Measurements from ENCODE around the gene MAP3K12.

MAP3K12 gene

DNA sequence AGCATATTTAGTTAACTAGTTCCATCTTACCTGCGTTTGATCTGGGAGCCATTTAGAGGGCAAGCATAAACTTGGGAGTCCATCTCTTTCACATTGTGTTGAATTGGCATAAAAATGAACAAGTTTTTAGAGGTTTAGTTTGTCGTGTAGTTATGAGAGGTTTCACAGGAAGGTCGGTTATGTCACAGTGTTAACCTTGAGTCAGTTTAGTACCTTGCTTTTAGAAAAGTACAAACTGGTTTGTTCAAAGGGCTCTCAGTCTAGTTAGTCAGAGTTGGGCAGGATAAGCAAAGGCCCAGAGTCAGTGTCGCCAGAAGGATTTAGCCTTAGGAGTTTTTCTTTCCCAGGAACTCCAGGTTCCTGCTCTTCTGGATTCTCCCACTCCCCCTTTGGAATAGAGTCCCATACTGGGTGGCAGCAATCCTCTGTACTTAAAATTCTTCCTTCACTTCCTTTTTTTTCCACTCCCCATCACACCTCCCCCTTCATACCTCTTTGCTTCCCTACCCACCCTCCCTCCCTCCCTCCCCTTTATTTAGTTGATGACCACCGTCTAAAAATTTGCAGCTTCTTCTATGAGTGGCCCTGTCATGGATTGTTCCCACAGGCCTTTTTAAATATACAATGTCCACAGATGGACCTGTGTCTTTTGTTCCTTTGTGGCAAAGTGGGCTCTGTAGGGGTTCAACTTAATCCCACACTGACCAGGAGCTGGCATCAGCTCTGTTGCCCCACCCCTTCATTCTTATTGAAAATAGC, 35.3 kb downstream of the MAP3K12 start:
- TF ChIP-seq EZH2 (IDR thresholded peaks at IDR 0.05; ENCODE audit: borderline replicate concordance, low read length): no peak
- TF ChIP-seq, protein P1, sequence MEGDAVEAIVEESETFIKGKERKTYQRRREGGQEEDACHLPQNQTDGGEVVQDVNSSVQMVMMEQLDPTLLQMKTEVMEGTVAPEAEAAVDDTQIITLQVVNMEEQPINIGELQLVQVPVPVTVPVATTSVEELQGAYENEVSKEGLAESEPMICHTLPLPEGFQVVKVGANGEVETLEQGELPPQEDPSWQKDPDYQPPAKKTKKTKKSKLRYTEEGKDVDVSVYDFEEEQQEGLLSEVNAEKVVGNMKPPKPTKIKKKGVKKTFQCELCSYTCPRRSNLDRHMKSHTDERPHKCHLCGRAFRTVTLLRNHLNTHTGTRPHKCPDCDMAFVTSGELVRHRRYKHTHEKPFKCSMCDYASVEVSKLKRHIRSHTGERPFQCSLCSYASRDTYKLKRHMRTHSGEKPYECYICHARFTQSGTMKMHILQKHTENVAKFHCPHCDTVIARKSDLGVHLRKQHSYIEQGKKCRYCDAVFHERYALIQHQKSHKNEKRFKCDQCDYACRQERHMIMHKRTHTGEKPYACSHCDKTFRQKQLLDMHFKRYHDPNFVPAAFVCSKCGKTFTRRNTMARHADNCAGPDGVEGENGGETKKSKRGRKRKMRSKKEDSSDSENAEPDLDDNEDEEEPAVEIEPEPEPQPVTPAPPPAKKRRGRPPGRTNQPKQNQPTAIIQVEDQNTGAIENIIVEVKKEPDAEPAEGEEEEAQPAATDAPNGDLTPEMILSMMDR (IDR thresholded peaks at IDR 0.05; ENCODE audit: low read length): no peak
- H3K4me3 ChIP-seq (ENCODE audit: low read depth, low read length, poor library complexity, severe bottlenecking): no peak overlapping the region
- no peak overlapping the region for H3K9ac ChIP-seq (ENCODE audit: low read length)
- no peaks in the 10 kb centered on the region; the same call in 1 of the 2 replicates for H4K20me1 ChIP-seq (ENCODE audit: insufficient read depth, low read length)
- H2AFZ ChIP-seq (ENCODE audit: low read length): no peak overlapping the region
- H3K79me2 ChIP-seq (ENCODE audit: insufficient read depth, low read length): no peaks in the 10 kb centered on the region
- no peak overlapping the region for H3K4me2 ChIP-seq (ENCODE audit: low read length)
- H3K36me3 ChIP-seq (ENCODE audit: insufficient read depth, low read length): peaks cover 100% of the 10 kb centered on the region
- no peaks in the 10 kb centered on the region for H3K4me1 ChIP-seq (ENCODE audit: insufficient read depth, low read length, severe bottlenecking)
- no peaks in the 10 kb centered on the region for H3K9me2 ChIP-seq (ENCODE audit: low read depth, low read length)
- H3F3A ChIP-seq (ENCODE audit: insufficient read depth, low read length): no peaks in the 10 kb centered on the region
- no peaks in the 10 kb centered on the region for H3K9me3 ChIP-seq (ENCODE audit: low read length)
- no peaks in the 10 kb centered on the region for H3K27me3 ChIP-seq (ENCODE audit: insufficient read depth, low read length)
- H3K27ac ChIP-seq (ENCODE audit: low read depth, low read length, poor library complexity, severe bottlenecking): no peak overlapping the region

DNA sequence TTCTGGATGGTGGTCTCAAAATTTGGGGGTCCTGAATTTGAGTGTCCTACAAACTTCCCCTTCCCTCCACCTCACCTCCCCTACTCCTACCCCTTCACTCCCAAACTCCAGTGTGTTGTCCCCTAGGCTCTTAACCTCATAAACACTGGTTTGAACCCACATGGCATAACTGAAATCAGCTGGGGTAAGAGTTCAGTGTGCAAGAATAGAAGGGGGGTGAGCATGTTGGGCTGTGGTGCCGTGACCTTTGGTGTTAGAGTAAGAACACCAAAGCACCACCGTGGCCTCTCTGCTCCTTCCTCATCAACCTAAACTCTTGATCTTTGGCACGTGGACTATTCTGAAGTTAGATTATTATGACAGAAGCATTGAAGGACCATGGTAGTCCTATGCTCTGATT, 36.3 kb downstream of the MAP3K12 start:
- H3K36me3 ChIP-seq (ENCODE audit: insufficient read depth, low read length): peaks cover 100% of the 10 kb centered on the region
- no peak overlapping the region for H3K4me2 ChIP-seq (ENCODE audit: low read length)
- TF ChIP-seq, protein P1 (IDR thresholded peaks at IDR 0.05; ENCODE audit: low read length): no peak
- TF ChIP-seq EZH2 (IDR thresholded peaks at IDR 0.05; ENCODE audit: borderline replicate concordance, low read length): no peak
- H3K27ac ChIP-seq (ENCODE audit: low read depth, low read length, poor library complexity, severe bottlenecking): no peak overlapping the region
- H3K4me1 ChIP-seq (ENCODE audit: insufficient read depth, low read length, severe bottlenecking): no peaks in the 10 kb centered on the region
- no peaks in the 10 kb centered on the region for H3K79me2 ChIP-seq (ENCODE audit: insufficient read depth, low read length)
- H4K20me1 ChIP-seq (ENCODE audit: insufficient read depth, low read length): no peaks in the 10 kb centered on the region; the same call in 1 of the 2 replicates
- H3K9ac ChIP-seq (ENCODE audit: low read length): no peak overlapping the region
- no peaks in the 10 kb centered on the region for H3K9me2 ChIP-seq (ENCODE audit: low read depth, low read length)
- H3F3A ChIP-seq (ENCODE audit: insufficient read depth, low read length): no peaks in the 10 kb centered on the region
- no peaks in the 10 kb centered on the region for H3K9me3 ChIP-seq (ENCODE audit: low read length)
- H3K27me3 ChIP-seq (ENCODE audit: insufficient read depth, low read length): no peaks in the 10 kb centered on the region
- H3K4me3 ChIP-seq (ENCODE audit: low read depth, low read length, poor library complexity, severe bottlenecking): no peak overlapping the region
- H2AFZ ChIP-seq (ENCODE audit: low read length): no peak overlapping the region

GRCh38 chr12:53461591-53461990, 37.7 kb downstream of the MAP3K12 start:
- no peaks in the 10 kb centered on the region for H3K79me2 ChIP-seq (ENCODE audit: insufficient read depth, low read length)
- TF ChIP-seq, protein P1 (IDR thresholded peaks at IDR 0.05; ENCODE audit: low read length): no peak
- no peak for TF ChIP-seq EZH2 (IDR thresholded peaks at IDR 0.05; ENCODE audit: borderline replicate concordance, low read length)

More at GRCh38 chr12:53461591-53461990, 37.7 kb downstream of the MAP3K12 start:
- H3K36me3 ChIP-seq (ENCODE audit: insufficient read depth, low read length): peaks cover 100% of the 10 kb centered on the region
- no peak overlapping the region for H3K9ac ChIP-seq (ENCODE audit: low read length)
- H4K20me1 ChIP-seq (ENCODE audit: insufficient read depth, low read length): no peaks in the 10 kb centered on the region; the same call in 1 of the 2 replicates
- no peak overlapping the region for H3K4me2 ChIP-seq (ENCODE audit: low read length)
- H3K27me3 ChIP-seq (ENCODE audit: insufficient read depth, low read length): no peaks in the 10 kb centered on the region
- H3K4me3 ChIP-seq (ENCODE audit: low read depth, low read length, poor library complexity, severe bottlenecking): no peak overlapping the region
- no peak overlapping the region for H3K27ac ChIP-seq (ENCODE audit: low read depth, low read length, poor library complexity, severe bottlenecking)
- no peaks in the 10 kb centered on the region for H3F3A ChIP-seq (ENCODE audit: insufficient read depth, low read length)
- H3K9me2 ChIP-seq (ENCODE audit: low read depth, low read length): no peaks in the 10 kb centered on the region
- H2AFZ ChIP-seq (ENCODE audit: low read length): no peak overlapping the region
- no peaks in the 10 kb centered on the region for H3K4me1 ChIP-seq (ENCODE audit: insufficient read depth, low read length, severe bottlenecking)
- no peaks in the 10 kb centered on the region for H3K9me3 ChIP-seq (ENCODE audit: low read length)
